Activated T-cell treated with anti-CD3 and anti-CD28 coated beads, Interleukin-2, amount 50 U/mL, for 72 hours (primary cell): ENCODE results near the gene PLXNA1. TPM values are rescaled to one million over a fixed set of nuclear protein-coding genes. Genes with fewer than 3 reads are reported as not detected.

Source experiments
- ATAC-seq, 2 donors: fragments of 150-1000 bp; cut with Tn5 transposase; replicated peaks in 1 of 2; 2 replicates each; pipeline ENCODE4 v1.10.0; 2021; ENCODE audit warnings: moderate library complexity in 2 of 2, mild to moderate bottlenecking in 1 of 2
- DNase-seq, 2 donors: peaks; one replicate each; pipeline ENCODE4 v3.0.0; 2021 to 2022; ENCODE audit warnings: mixed read lengths in 1 of 2
- H3K27ac Mint-ChIP-seq: one replicate; pipeline ENCODE4 v1.8.0; 2022; ENCODE audit warnings: mild to moderate bottlenecking, moderate library complexity, mixed read lengths
- H3K27me3 Mint-ChIP-seq: one replicate; pipeline ENCODE4 v1.8.0; 2022; ENCODE audit warnings: low read depth, mixed read lengths
- H3K36me3 Mint-ChIP-seq, 2 donors: one replicate each; pipeline ENCODE4 v1.8.0; 2022; ENCODE audit warnings: mixed read lengths in 2 of 2, mild to moderate bottlenecking in 1 of 2; ENCODE audit not compliant: insufficient read depth in 2 of 2
- H3K4me1 Mint-ChIP-seq: one replicate; pipeline ENCODE4 v1.8.0; 2022; ENCODE audit warnings: low read depth, mixed read lengths
- H3K4me3 Mint-ChIP-seq, 2 donors: one replicate each; pipeline ENCODE4 v1.8.0; 2022; ENCODE audit warnings: mild to moderate bottlenecking in 2 of 2, mixed read lengths in 2 of 2, moderate library complexity in 2 of 2
- H3K9me3 Mint-ChIP-seq, 2 donors: one replicate each; pipeline ENCODE4 v1.8.0; 2022; ENCODE audit warnings: mixed read lengths in 2 of 2
- total RNA-seq, 2 donors: library from RNA; stranded (reverse); gene quantifications; one replicate each; pipeline ENCODE4 v1.2.3, GENCODE V29; 2022

The PLXNA1 gene
- total RNA-seq, 2 donors from 2014 or later = 3.7 to 5.2 TPM

- no peak for ATAC-seq
- Mint-ChIP-seq H3K36me3 (no peaks in the 10 kb centered on the region), H3K4me3 (no peak overlapping the region), H3K27me3 (no peaks in the 10 kb centered on the region), H3K9me3 (no peaks in the 10 kb centered on the region), H3K27ac (no peak overlapping the region), H3K4me1 (no peaks in the 10 kb centered on the region)
- no peak for DNase-seq
These were observed 7.2 kb downstream of the PLXNA1 start for GRCh38 chr3:126990024-126990700.

GRCh38 chr3:126990890-126991289 lies 8.0 kb downstream of the PLXNA1 start:
- Mint-ChIP-seq H3K4me3 (no peak overlapping the region), H3K27ac (no peak overlapping the region), H3K4me1 (no peaks in the 10 kb centered on the region), H3K27me3 (no peaks in the 10 kb centered on the region), H3K36me3 (no peaks in the 10 kb centered on the region), H3K9me3 (no peaks in the 10 kb centered on the region)
- DNase-seq = no peak
- no peak for ATAC-seq

GRCh38 chr3:126991366-126992200 lies 8.7 kb downstream of the PLXNA1 start:
- Mint-ChIP-seq H3K4me3 (no peak overlapping the region), H3K27ac (no peak overlapping the region)
- ATAC-seq = no peak

GRCh38 chr3:126992216-126992615 lies 9.3 kb downstream of the PLXNA1 start:
- Mint-ChIP-seq H3K27ac (no peak overlapping the region), H3K36me3 (no peaks in the 10 kb centered on the region), H3K27me3 (no peaks in the 10 kb centered on the region), H3K9me3 (no peaks in the 10 kb centered on the region), H3K4me3 (no peak overlapping the region), H3K4me1 (no peaks in the 10 kb centered on the region)
- ATAC-seq (no peak), DNase-seq (no peak)

More at GRCh38 chr3:126991366-126992200, 8.7 kb downstream of the PLXNA1 start:
- Mint-ChIP-seq H3K36me3 (no peaks in the 10 kb centered on the region), H3K4me1 (no peaks in the 10 kb centered on the region), H3K9me3 (no peaks in the 10 kb centered on the region), H3K27me3 (no peaks in the 10 kb centered on the region)
- DNase-seq = no peak

- DNase-seq (no peak), ATAC-seq (no peak)
- H3K27me3 Mint-ChIP-seq = no peaks in the 10 kb centered on the region
- H3K27ac Mint-ChIP-seq = no peak overlapping the region
- H3K9me3 Mint-ChIP-seq = no peaks in the 10 kb centered on the region
- no peaks in the 10 kb centered on the region for H3K36me3 Mint-ChIP-seq
- no peak overlapping the region for H3K4me3 Mint-ChIP-seq
- no peaks in the 10 kb centered on the region for H3K4me1 Mint-ChIP-seq
These were observed 9.9 kb downstream of the PLXNA1 start for GRCh38 chr3:126992776-126993175.

GRCh38 chr3:126993436-126993835 lies 10.5 kb downstream of the PLXNA1 start:
- Mint-ChIP-seq H3K27me3 (no peaks in the 10 kb centered on the region), H3K9me3 (no peaks in the 10 kb centered on the region), H3K27ac (no peak overlapping the region), H3K36me3 (no peaks in the 10 kb centered on the region), H3K4me1 (no peaks in the 10 kb centered on the region), H3K4me3 (no peak overlapping the region)
- ATAC-seq = no peak
- no peak for DNase-seq

GRCh38 chr3:126994661-126995245 lies 11.8 kb downstream of the PLXNA1 start:
- H3K4me3 Mint-ChIP-seq = no peak overlapping the region
- no peak for ATAC-seq
- no peak for DNase-seq
- no peak overlapping the region for H3K27ac Mint-ChIP-seq
- H3K4me1 Mint-ChIP-seq = no peaks in the 10 kb centered on the region
- no peaks in the 10 kb centered on the region for H3K36me3 Mint-ChIP-seq
- no peaks in the 10 kb centered on the region for H3K9me3 Mint-ChIP-seq
- H3K27me3 Mint-ChIP-seq = no peaks in the 10 kb centered on the region

GRCh38 chr3:126995254-126995780 lies 12.4 kb downstream of the PLXNA1 start:
- Mint-ChIP-seq H3K9me3 (no peaks in the 10 kb centered on the region), H3K36me3 (no peaks in the 10 kb centered on the region), H3K4me3 (no peak overlapping the region), H3K4me1 (no peaks in the 10 kb centered on the region), H3K27ac (no peak overlapping the region), H3K27me3 (no peaks in the 10 kb centered on the region)
- ATAC-seq = no peak
- DNase-seq = no peak

- no peaks in the 10 kb centered on the region for H3K9me3 Mint-ChIP-seq
- ATAC-seq (no peak), DNase-seq (no peak)
- no peak overlapping the region for H3K27ac Mint-ChIP-seq
- no peaks in the 10 kb centered on the region for H3K4me1 Mint-ChIP-seq
- H3K27me3 Mint-ChIP-seq = no peaks in the 10 kb centered on the region
- no peaks in the 10 kb centered on the region for H3K36me3 Mint-ChIP-seq
- no peak overlapping the region for H3K4me3 Mint-ChIP-seq
These were observed 13.1 kb downstream of the PLXNA1 start for GRCh38 chr3:126995926-126996512.

- no peak overlapping the region for H3K4me3 Mint-ChIP-seq
- H3K4me1 Mint-ChIP-seq = no peaks in the 10 kb centered on the region
- no peaks in the 10 kb centered on the region for H3K27me3 Mint-ChIP-seq
- no peaks in the 10 kb centered on the region for H3K36me3 Mint-ChIP-seq
- no peak for DNase-seq
- H3K9me3 Mint-ChIP-seq = no peaks in the 10 kb centered on the region
- ATAC-seq = no peak
- no peak overlapping the region for H3K27ac Mint-ChIP-seq
These were observed 14.0 kb downstream of the PLXNA1 start for GRCh38 chr3:126996905-126997304.

GRCh38 chr3:126997455-126998038 lies 14.6 kb downstream of the PLXNA1 start:
- ATAC-seq = no peak
- H3K4me1 Mint-ChIP-seq = no peaks in the 10 kb centered on the region
- no peak overlapping the region for H3K27ac Mint-ChIP-seq
- no peaks in the 10 kb centered on the region for H3K36me3 Mint-ChIP-seq
- no peaks in the 10 kb centered on the region for H3K9me3 Mint-ChIP-seq
- no peaks in the 10 kb centered on the region for H3K27me3 Mint-ChIP-seq
- no peak overlapping the region for H3K4me3 Mint-ChIP-seq
- no peak for DNase-seq

GRCh38 chr3:126998320-126998719 lies 15.4 kb downstream of the PLXNA1 start:
- no peaks in the 10 kb centered on the region for H3K36me3 Mint-ChIP-seq
- H3K27ac Mint-ChIP-seq = no peak overlapping the region
- no peak overlapping the region for H3K4me3 Mint-ChIP-seq
- DNase-seq = no peak
- H3K4me1 Mint-ChIP-seq = no peaks in the 10 kb centered on the region
- no peaks in the 10 kb centered on the region for H3K27me3 Mint-ChIP-seq
- no peak for ATAC-seq
- no peaks in the 10 kb centered on the region for H3K9me3 Mint-ChIP-seq

- Mint-ChIP-seq H3K36me3 (no peaks in the 10 kb centered on the region), H3K4me1 (no peaks in the 10 kb centered on the region), H3K27ac (no peak overlapping the region), H3K9me3 (no peaks in the 10 kb centered on the region), H3K4me3 (no peak overlapping the region), H3K27me3 (no peaks in the 10 kb centered on the region)
- no peak for DNase-seq
- no peak for ATAC-seq
These were observed 15.8 kb downstream of the PLXNA1 start for GRCh38 chr3:126998728-126999127.
